ENCODE measurements around the gene COL5A1. TPM values are rescaled to one million over a fixed set of nuclear protein-coding genes. Genes with fewer than 3 reads are reported as not detected.

COL5A1 gene
- total and polyA plus RNA-seq, 2 donors from 2014 or later: 2.4 to 23.8 TPM

- intact Hi-C loops (cut with DNase I): no loop called here
- no peak overlapping the region for H3K9ac ChIP-seq (ENCODE audit: low read length in 3 of 3)
- FAIRE-seq (no peak), DNase-seq (no peak)
- TF ChIP-seq, protein P1, sequence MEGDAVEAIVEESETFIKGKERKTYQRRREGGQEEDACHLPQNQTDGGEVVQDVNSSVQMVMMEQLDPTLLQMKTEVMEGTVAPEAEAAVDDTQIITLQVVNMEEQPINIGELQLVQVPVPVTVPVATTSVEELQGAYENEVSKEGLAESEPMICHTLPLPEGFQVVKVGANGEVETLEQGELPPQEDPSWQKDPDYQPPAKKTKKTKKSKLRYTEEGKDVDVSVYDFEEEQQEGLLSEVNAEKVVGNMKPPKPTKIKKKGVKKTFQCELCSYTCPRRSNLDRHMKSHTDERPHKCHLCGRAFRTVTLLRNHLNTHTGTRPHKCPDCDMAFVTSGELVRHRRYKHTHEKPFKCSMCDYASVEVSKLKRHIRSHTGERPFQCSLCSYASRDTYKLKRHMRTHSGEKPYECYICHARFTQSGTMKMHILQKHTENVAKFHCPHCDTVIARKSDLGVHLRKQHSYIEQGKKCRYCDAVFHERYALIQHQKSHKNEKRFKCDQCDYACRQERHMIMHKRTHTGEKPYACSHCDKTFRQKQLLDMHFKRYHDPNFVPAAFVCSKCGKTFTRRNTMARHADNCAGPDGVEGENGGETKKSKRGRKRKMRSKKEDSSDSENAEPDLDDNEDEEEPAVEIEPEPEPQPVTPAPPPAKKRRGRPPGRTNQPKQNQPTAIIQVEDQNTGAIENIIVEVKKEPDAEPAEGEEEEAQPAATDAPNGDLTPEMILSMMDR (IDR thresholded peaks at IDR 0.05; ENCODE audit: borderline replicate concordance, extremely low read depth, insufficient read depth): no peak
- no peaks in the 10 kb centered on the region for H3K9me3 ChIP-seq (ENCODE audit: control insufficient read depth in 2 of 3, insufficient read depth in 1 of 3, low read length in 3 of 3)
- H3K27ac ChIP-seq (ENCODE audit: low read depth in 2 of 2, low read length in 2 of 2): no peak overlapping the region
- H3K4me1 ChIP-seq (ENCODE audit: control insufficient read depth in 2 of 3, insufficient read depth in 2 of 3, low read depth in 1 of 3, low read length in 3 of 3): no peaks in the 10 kb centered on the region
- peaks cover 0 to 8% (median 3%) of the 10 kb centered on the region in 3 donors for H3K36me3 ChIP-seq (ENCODE audit: control insufficient read depth in 2 of 3, insufficient read depth in 3 of 3, low read length in 3 of 3)
- no peaks in the 10 kb centered on the region for H3K27me3 ChIP-seq (ENCODE audit: control insufficient read depth, insufficient read depth, low read length)
- no peak overlapping the region for H3K4me3 ChIP-seq (ENCODE audit: low read length in 3 of 3)
These were observed 114.5 kb downstream of the COL5A1 start for GRCh38 chr9:134756098-134756497.

DNA sequence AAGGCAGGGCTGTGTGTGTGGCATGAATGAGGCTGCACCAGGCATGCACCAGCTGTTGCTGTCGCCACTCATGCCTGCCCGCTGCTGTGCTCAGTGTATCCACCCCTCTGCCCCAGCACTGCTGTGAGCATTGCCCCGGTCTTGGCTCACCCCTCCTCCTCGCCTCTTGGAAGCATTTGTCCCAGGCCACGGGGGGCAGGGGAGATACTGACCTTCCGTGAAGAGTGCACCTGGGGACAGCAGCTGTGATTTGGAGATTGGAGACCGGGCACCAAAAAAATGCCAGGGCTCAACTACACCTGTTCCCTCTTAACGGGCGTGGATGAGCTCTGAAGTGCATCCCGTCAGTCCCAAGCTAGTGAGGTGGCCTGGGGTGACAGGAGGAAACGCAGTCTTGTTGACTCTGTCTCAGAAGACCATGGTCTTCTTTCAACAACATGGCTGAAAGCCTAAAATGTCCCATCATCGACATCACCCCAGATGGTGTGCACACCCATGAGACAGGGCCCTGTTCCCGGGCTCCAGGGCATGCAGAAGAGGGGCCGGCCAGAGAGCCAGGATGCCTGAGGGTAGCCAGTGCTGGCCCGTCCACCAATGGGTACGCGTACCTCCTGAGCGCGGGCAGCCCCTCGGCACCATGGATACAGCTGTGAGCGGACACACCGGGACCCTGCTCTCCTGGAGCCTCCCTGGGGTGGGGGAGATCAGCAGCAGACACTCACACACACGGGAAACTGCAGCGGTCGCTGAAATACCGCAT lies 115.8 kb downstream of the COL5A1 start:
- Histone ChIP-seq H3K27me3 (ENCODE audit: control insufficient read depth, insufficient read depth, low read length) (no peaks in the 10 kb centered on the region), H3K4me3 (ENCODE audit: low read length in 3 of 3) (no peak overlapping the region), H3K9ac (ENCODE audit: low read length in 3 of 3) (no peak overlapping the region), H3K9me3 (ENCODE audit: control insufficient read depth in 2 of 3, insufficient read depth in 1 of 3, low read length in 3 of 3) (no peaks in the 10 kb centered on the region), H3K27ac (ENCODE audit: low read depth in 2 of 2, low read length in 2 of 2) (no peak overlapping the region), H3K36me3 (ENCODE audit: control insufficient read depth in 2 of 3, insufficient read depth in 3 of 3, low read length in 3 of 3) (peaks cover 0 to 8% (median 3%) of the 10 kb centered on the region in 3 donors), H3K4me1 (ENCODE audit: control insufficient read depth in 2 of 3, insufficient read depth in 2 of 3, low read depth in 1 of 3, low read length in 3 of 3) (no peaks in the 10 kb centered on the region)
- intact Hi-C loops (cut with DNase I): no loop called here
- FAIRE-seq (no peak), DNase-seq (no peak)
- TF ChIP-seq, protein P1 (IDR thresholded peaks at IDR 0.05; ENCODE audit: borderline replicate concordance, extremely low read depth, insufficient read depth): no peak

DNA sequence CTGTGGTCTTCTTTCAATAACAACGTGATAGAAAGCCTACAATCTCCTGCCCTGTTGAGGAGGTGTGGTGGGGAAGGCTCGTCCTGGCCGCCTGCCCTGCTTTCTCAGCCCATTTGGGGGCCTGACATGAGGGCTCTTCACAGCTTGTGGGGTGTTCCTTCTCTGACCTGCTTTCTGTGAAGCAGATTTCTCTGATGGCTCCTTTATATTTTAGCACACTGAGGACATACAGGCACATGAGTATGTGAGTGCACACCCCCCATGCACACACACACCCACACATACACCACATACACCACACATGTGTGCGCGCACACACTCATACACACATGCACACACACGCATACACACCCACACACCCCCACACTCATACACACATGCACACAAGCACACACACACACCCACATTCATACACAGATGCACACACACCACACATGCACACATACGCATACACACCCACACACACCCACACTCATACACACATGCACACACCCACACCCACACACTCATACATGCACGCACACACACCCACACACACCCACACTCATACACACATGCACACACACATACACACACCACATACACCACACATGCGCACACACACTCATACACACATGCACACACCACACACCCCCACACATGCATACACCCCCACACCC lies 117.5 kb downstream of the COL5A1 start:
- Histone ChIP-seq H3K9ac (ENCODE audit: low read length in 3 of 3) (no peak overlapping the region), H3K9me3 (ENCODE audit: control insufficient read depth in 2 of 3, insufficient read depth in 1 of 3, low read length in 3 of 3) (no peaks in the 10 kb centered on the region), H3K36me3 (ENCODE audit: control insufficient read depth in 2 of 3, insufficient read depth in 3 of 3, low read length in 3 of 3) (peaks cover 0 to 11% (median 0%) of the 10 kb centered on the region in 3 donors), H3K27ac (ENCODE audit: low read depth in 2 of 2, low read length in 2 of 2) (no peak overlapping the region), H3K27me3 (ENCODE audit: control insufficient read depth, insufficient read depth, low read length) (no peaks in the 10 kb centered on the region), H3K4me1 (ENCODE audit: control insufficient read depth in 2 of 3, insufficient read depth in 2 of 3, low read depth in 1 of 3, low read length in 3 of 3) (no peaks in the 10 kb centered on the region), H3K4me3 (ENCODE audit: low read length in 3 of 3) (peak overlapping the region in 1 of 3 donors; percentile 20)
- DNase-seq (no peak), FAIRE-seq (no peak)
- intact Hi-C loops (cut with DNase I): no loop called here
- TF ChIP-seq, protein P1 (IDR thresholded peaks at IDR 0.05; ENCODE audit: borderline replicate concordance, extremely low read depth, insufficient read depth): no peak
